ENCODE results near the gene RPL35A. TPM values are rescaled to one million over a fixed set of nuclear protein-coding genes. Genes with fewer than 3 reads are reported as not detected.
A peak's percentile ranks its signal among the peaks of the same experiment; 100 is the strongest.

Gene RPL35A
- total RNA-seq, 6 experiments from 2014 or later, result 832 to 1,041 (median 991) TPM

DNA sequence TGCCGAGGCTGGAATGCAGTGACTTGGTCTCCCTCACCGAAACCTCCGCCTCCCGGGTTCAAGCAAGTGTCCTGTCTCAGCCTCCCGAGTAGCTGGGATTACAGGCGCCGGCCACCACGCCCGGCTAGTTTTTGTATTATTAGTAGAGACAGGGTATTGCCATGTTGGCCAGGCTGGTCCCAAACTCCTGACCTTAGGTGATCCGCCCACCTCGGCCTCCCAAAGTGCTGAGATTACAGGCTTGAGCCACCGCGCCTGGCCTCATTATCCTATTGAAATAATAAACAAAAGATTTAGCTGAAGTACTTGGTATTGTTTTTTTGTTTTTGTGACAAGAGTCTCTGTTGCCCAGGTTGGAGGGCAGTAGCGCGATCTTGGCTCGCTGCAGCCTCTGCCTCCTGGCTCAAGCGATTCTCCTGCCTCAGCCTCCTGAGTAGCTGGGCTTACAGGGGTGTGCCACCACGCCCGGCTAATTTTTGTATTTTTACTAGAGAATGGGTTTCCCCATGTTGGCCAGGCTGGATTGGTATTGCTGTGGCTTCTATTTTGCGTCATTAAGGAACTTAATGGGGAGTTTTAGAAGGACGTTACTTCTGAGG is 1.5 kb downstream of the RPL35A start:
- peak overlapping the region; percentile 99 for H3K27ac Mint-ChIP-seq
- no peak for DNase-seq
- H3K9me3 Mint-ChIP-seq, result peaks cover 4% of the 10 kb centered on the region; the same call in 1 of the 2 replicates
- TF ChIP-seq, protein P1, sequence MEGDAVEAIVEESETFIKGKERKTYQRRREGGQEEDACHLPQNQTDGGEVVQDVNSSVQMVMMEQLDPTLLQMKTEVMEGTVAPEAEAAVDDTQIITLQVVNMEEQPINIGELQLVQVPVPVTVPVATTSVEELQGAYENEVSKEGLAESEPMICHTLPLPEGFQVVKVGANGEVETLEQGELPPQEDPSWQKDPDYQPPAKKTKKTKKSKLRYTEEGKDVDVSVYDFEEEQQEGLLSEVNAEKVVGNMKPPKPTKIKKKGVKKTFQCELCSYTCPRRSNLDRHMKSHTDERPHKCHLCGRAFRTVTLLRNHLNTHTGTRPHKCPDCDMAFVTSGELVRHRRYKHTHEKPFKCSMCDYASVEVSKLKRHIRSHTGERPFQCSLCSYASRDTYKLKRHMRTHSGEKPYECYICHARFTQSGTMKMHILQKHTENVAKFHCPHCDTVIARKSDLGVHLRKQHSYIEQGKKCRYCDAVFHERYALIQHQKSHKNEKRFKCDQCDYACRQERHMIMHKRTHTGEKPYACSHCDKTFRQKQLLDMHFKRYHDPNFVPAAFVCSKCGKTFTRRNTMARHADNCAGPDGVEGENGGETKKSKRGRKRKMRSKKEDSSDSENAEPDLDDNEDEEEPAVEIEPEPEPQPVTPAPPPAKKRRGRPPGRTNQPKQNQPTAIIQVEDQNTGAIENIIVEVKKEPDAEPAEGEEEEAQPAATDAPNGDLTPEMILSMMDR (IDR thresholded peaks at IDR 0.05), result no peak
- peak overlapping the region; percentile 98 for H3K4me3 Mint-ChIP-seq
- H3K27me3 Mint-ChIP-seq (ENCODE audit: insufficient read depth), result peaks cover 9% of the 10 kb centered on the region; the same call in 1 of the 2 replicates
- peaks cover 47% of the 10 kb centered on the region for H3K4me1 Mint-ChIP-seq (ENCODE audit: low read depth)
- peaks cover 53% of the 10 kb centered on the region for H3K36me3 Mint-ChIP-seq (ENCODE audit: low read depth)

DNA sequence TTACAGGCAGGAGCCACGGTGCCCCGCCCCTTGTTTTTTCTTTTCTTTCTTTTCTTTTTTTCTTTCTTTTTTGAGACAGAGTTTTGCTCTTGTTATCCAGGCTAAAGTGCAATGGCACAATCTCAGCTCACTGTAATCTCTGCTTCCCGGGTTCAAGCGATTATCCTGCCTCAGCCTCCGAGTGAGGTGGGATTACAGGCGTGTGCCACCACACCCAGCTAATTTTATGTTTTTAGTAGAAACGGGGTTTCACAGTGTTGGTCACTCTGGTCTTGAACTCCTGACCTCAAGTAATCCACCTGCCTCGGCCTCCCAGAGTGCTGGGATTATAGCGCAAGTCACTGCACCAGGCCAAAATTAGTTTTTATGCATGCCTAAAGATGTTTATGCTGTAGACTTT is 2.5 kb downstream of the RPL35A start:
- peak overlapping the region; percentile 98 for H3K4me3 Mint-ChIP-seq
- TF ChIP-seq, protein P1 (IDR thresholded peaks at IDR 0.05), result no peak
- peak overlapping the region; percentile 26; the same call in 1 of the 2 replicates for H3K27ac Mint-ChIP-seq
- peaks cover 56% of the 10 kb centered on the region for H3K4me1 Mint-ChIP-seq (ENCODE audit: low read depth)
- no peak for DNase-seq
- peaks cover 62% of the 10 kb centered on the region for H3K36me3 Mint-ChIP-seq (ENCODE audit: low read depth)
- H3K9me3 Mint-ChIP-seq, result peaks cover 4% of the 10 kb centered on the region; the same call in 1 of the 2 replicates
- peaks cover 9% of the 10 kb centered on the region for H3K27me3 Mint-ChIP-seq (ENCODE audit: insufficient read depth)

DNA sequence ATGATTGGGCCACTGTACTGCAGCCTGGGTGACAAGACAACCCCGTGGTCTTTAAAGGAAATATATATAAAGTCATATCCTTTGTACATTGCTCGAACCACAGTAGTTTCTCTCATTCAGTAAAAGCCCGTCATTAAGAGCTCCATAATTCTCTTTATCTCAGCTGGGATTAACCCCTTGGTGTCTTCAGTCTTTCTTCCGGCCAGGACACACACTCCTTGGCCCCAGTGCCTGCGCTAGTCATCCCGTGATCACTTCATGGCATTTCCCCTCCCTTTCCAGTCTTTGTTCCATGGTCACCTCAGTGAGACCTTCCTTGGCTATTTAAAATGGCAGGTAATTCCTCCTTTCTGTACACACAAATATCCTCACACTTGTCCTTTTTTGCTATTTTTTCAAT is 3.3 kb downstream of the RPL35A start:
- Mint-ChIP-seq H3K9me3 (peaks cover 4% of the 10 kb centered on the region; the same call in 1 of the 2 replicates), H3K4me1 (ENCODE audit: low read depth) (peaks cover 64% of the 10 kb centered on the region), H3K4me3 (peak overlapping the region; percentile 70), H3K36me3 (ENCODE audit: low read depth) (peaks cover 67% of the 10 kb centered on the region), H3K27me3 (ENCODE audit: insufficient read depth) (peaks cover 9% of the 10 kb centered on the region), H3K27ac (peak overlapping the region; percentile 80)
- no peak for DNase-seq
- TF ChIP-seq, protein P1 (IDR thresholded peaks at IDR 0.05), result no peak

DNA sequence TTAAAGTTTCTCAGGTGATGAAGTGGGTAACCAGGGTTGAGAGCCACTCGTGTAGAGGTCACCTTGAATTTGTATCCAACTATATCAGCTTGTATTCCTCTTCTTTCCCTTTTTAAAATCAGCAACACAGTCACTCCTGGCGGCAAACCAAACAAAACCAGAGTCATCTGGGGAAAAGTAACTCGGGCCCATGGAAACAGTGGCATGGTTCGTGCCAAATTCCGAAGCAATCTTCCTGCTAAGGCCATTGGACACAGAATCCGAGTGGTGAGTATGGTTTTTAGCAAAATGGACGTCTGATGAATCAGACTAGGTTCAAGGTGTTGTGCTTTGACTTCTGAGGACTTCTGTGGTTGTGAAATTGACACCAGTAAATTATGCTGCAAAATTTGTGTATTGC is 3.9 kb downstream of the RPL35A start:
- Mint-ChIP-seq H3K4me1 (ENCODE audit: low read depth) (peaks cover 64% of the 10 kb centered on the region), H3K9me3 (peaks cover 4% of the 10 kb centered on the region; the same call in 1 of the 2 replicates), H3K27me3 (ENCODE audit: insufficient read depth) (peaks cover 11% of the 10 kb centered on the region), H3K4me3 (peak overlapping the region; percentile 70; the same call in 1 of the 2 replicates), H3K27ac (peak overlapping the region; percentile 80), H3K36me3 (ENCODE audit: low read depth) (peaks cover 72% of the 10 kb centered on the region)
- no peak for DNase-seq
- TF ChIP-seq, protein P1 (IDR thresholded peaks at IDR 0.05), result no peak

DNA sequence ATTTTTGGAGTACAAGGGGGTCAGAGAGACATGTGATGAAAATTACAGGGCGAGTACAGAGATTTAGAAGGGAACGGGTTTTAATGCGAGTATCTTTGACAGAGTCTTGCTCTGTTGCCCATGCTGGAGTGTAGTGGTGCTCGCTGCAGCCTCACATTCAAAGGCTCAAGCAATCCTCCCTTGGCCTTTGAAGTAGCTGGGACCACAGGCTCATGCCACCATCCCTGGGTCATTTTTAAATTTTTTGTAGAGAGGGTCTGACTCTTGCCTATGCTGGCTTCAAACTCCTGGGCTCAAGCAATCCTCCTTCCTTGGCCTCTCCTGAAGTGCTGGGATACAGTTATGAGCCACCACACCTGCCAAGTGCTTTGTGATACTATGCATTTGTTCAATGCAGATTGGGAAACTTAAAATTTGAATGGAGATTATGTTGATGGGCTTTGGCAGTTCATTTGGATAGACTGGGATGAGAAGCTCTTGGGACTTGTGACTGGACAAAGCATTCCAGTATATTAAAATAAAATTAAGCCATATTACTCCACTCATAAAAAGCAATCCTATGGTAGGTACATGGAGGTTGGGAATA is 6.0 kb downstream of the RPL35A start:
- Mint-ChIP-seq H3K4me3 (no peak overlapping the region), H3K27me3 (ENCODE audit: insufficient read depth) (peaks cover 8% of the 10 kb centered on the region), H3K36me3 (ENCODE audit: low read depth) (peaks cover 62% of the 10 kb centered on the region), H3K9me3 (peaks cover under 1% of the 10 kb centered on the region; the same call in 1 of the 2 replicates), H3K27ac (peak overlapping the region; percentile 16; the same call in 1 of the 2 replicates), H3K4me1 (ENCODE audit: low read depth) (peaks cover 63% of the 10 kb centered on the region)
- TF ChIP-seq, protein P1 (IDR thresholded peaks at IDR 0.05), result no peak
- DNase-seq, result no peak

All from HFFc6 (cell line).